HepG2 (cell line): ENCODE results near the gene OTOP3. TPM values are rescaled to one million over a fixed set of nuclear protein-coding genes. Genes with fewer than 3 reads are reported as not detected.
A peak's percentile ranks its signal among the peaks of the same experiment; 100 is the strongest.

Experiments
- CHD2 ChIP-seq: IDR thresholded peaks from 2 replicates; pipeline ENCODE4 v1.6.1; 2011; ENCODE audit warnings: low read depth, low read length, improper control_type of control experiment
- GMEB1 ChIP-seq: sonication (generic); formaldehyde crosslinking; IDR thresholded peaks from 2 replicates; pipeline ENCODE4 v1.5.1; 2020; ENCODE audit warnings: missing genetic modification reagents, mild to moderate bottlenecking, borderline replicate concordance
- NFKB2 ChIP-seq: sonication (generic); formaldehyde crosslinking; IDR thresholded peaks from 2 replicates; pipeline ENCODE4 v1.4.0; 2020; ENCODE audit warnings: missing genetic modification reagents, borderline replicate concordance
- PRDM4 ChIP-seq: sonication (generic); formaldehyde crosslinking; IDR thresholded peaks from 2 replicates; pipeline ENCODE4 v1.9.0; 2021; ENCODE audit warnings: missing genetic modification reagents, borderline replicate concordance
- RXRB ChIP-seq: IDR thresholded peaks from 2 replicates; pipeline ENCODE4 v1.6.1; 2016; ENCODE audit warnings: borderline replicate concordance, missing genetic modification reagents, missing compliant biosample characterization
- ZBTB4 ChIP-seq: sonication (generic); formaldehyde crosslinking; IDR thresholded peaks from 2 replicates; pipeline ENCODE4 v1.4.0; 2020; ENCODE audit warnings: missing genetic modification reagents, mild to moderate bottlenecking, borderline replicate concordance
- ZNF609 ChIP-seq: sonication (generic); formaldehyde crosslinking; IDR thresholded peaks from 2 replicates; pipeline ENCODE4 v1.4.0; 2020; ENCODE audit warnings: mild to moderate bottlenecking, missing genetic modification reagents, borderline replicate concordance
- ZNF800 ChIP-seq: sonication (generic); formaldehyde crosslinking; IDR thresholded peaks from 2 replicates; pipeline ENCODE4 v1.4.0; 2020; ENCODE audit warnings: missing genetic modification reagents
- ZSCAN5A ChIP-seq: sonication (generic); formaldehyde crosslinking; IDR thresholded peaks from 2 replicates; pipeline ENCODE4 v1.8.0; 2022; ENCODE audit warnings: mild to moderate bottlenecking, missing genetic modification reagents, borderline replicate concordance
- polyA plus RNA-seq, 8 experiments: library from polyadenylated mRNA; depleted of rRNA in 3 of 8; stranded (reverse) in 7 of 8; unstranded in 1 of 8; fragments of >200 nt; fragmentation: Illumina TruSeq in 4 of 8; extraction: Trizol in 4 of 8; gene quantifications; 2 replicates each; pipeline versions ENCODE4 v1.2.1 to v1.2.3, GENCODE V29; 2011 to 2016; ENCODE audit warnings: low read depth in 4 of 8, missing spikeins in 1 of 8, mixed read lengths in 1 of 8; ENCODE audit not compliant: insufficient read depth in 1 of 8
- total RNA-seq, 5 experiments: library from RNA; depleted of rRNA; stranded (reverse); fragments of >200 nt; fragmentation: Illumina TruSeq; extraction: Trizol; gene quantifications; 2 replicates each; pipeline ENCODE4 v1.2.3, GENCODE V29; 2016; ENCODE audit warnings: low read depth in 1 of 5

The OTOP3 gene
- total and polyA plus RNA-seq, 2 of the 13 experiments (the other 11 are each of a cell fraction or from before 2014, with no cell fraction given), result not detected

GRCh38 chr17:74981979-74982662 lies 46.4 kb downstream of the OTOP3 start (continued):
- TF ChIP-seq ZNF609 (peak; percentile 85), NFKB2 (CRISPR knock-in tag) (peak; percentile 94; the same call in 1 of the 2 replicates), PRDM4 (CRISPR knock-in tag) (no peak), CHD2 (no peak), ZBTB4 (CRISPR knock-in tag) (peak; percentile 92; the same call in 1 of the 2 replicates), RXRB (CRISPR knock-in tag) (peak; percentile 71), ZNF800 (peak; percentile 96), ZSCAN5A (CRISPR knock-in tag) (no peak), GMEB1 (CRISPR knock-in tag) (peak; percentile 88)
